PC-3 (cell line): ENCODE data around the gene RCOR1.

Source experiments
- CTCF ChIP-seq: fragments of 300-600 bp; sonication (generic); conservative IDR thresholded peaks from 2 replicates; pipeline ENCODE4 v1.5.1; 2017; ENCODE audit warnings: antibody characterized with exemption, low read depth, mild to moderate bottlenecking, low read length
- EZH2 ChIP-seq: fragments of 300-600 bp; sonication (generic); IDR thresholded peaks from one replicate; pipeline ENCODE4 v1.6.1; 2017; ENCODE audit warnings: antibody characterized with exemption, mild to moderate bottlenecking, low read length; ENCODE audit not compliant: unreplicated experiment
- EZH2phosphoT487 ChIP-seq: fragments of 300-600 bp; sonication (generic); IDR thresholded peaks from 2 replicates; pipeline ENCODE4 v1.6.1; 2018; ENCODE audit warnings: mild to moderate bottlenecking, antibody characterized with exemption, low read length, borderline replicate concordance

GRCh38 chr14:102770147-102771123, 178.0 kb downstream of the RCOR1 start:
- TF ChIP-seq CTCF (no peak), EZH2 (no peak), EZH2phosphoT487 (no peak)
